GM21576 (cell line): ENCODE measurements around the gene SLC38A8.

Experiments used
- ATAC-seq: cut with Tn5 transposase; IDR thresholded peaks from one replicate; pipeline ENCODE4 v1.9.1; 2021; ENCODE audit warnings: mild to moderate bottlenecking, moderate library complexity; ENCODE audit not compliant: unreplicated experiment

Gene SLC38A8

DNA sequence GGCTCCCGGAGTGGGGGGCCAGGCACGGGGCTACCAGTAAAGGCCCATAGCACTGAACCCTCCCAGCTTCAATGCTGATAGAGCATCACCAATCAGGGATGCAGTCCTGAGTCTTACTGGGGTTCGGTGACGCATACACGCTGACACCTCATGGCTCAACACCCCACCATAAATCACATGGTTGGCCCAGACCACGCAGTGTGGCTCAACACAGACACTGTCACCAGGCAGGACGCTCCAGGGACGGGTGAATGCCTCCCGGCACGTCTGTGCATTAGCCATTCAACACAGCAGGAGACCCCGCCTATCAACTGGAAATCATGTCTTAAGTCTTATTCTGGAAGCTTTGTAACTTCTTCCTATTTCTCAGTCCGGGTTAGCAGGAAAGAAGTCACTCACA is 39.6 kb downstream of the SLC38A8 start:
- ATAC-seq, result no peak

DNA sequence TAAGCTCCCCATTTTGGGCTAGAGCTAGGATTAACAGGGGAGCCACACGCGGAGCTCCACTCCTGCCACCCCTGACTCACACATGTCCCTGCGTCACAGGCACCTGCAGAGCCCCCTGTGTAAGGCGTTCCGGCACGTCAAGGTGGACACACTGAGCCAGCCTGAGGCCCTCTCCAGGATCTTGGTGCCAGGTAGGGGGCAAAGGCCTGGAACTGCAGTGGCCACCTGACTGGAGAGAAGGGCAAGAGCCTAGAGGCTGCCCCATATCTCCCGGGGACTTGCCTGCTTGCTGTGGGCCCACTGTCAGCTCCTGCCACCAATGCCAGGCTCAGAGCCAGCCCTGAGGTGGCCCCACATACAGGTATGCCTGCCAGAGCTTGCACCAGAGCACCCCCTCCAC is 40.9 kb downstream of the SLC38A8 start:
- ATAC-seq, result no peak

DNA sequence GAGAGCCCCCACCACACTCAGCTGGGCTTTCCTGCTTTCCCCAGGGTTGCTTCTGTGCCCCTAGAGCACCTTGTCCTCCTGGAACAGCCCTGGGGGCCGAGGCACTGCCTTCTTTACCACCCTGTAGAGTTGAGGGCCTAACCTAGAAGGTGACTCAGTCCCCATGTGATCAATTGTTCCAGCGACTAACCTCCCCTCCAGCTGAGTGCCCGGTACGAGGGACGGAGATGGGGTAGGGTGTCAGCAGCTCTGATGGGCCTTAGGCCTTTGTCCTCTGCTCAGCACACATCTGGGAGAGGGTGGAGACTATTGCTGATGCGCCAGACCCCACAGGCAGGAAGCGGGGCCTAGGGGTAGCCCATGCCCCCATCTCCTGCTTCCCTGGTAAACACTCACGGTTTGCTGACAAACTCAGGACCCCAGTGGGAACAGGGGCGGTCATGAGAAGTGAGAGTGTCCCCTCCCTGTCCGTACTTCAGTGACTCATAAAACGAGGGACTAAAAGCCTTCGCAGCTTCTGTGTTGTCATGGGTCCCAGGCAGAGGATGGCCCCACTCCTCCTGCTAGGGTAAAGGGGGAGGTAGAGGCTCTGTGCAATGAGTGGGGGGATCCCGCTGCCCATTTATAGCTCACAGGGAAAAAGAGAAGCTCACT is 41.5 kb downstream of the SLC38A8 start:
- no peak for ATAC-seq

DNA sequence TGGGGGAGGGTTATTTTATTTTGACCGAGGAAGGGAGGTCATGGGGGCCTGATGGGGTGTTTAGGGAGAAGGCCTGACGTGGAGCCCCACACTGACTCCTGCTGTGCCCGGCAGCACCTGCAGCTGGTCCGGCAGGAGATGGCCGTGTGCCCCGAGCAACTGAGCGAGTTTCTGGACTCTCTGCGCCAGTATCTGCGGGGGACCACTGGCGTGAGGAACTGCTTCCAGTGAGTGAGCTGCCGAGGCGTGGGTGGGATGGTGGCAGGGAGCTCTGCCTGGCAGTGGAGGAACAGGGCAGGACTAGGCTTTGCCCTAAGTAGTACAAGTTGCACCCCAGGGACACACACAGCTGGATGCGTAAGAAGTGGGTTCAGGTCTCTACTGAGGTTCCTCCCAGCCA is 44.5 kb downstream of the SLC38A8 start:
- no peak for ATAC-seq

DNA sequence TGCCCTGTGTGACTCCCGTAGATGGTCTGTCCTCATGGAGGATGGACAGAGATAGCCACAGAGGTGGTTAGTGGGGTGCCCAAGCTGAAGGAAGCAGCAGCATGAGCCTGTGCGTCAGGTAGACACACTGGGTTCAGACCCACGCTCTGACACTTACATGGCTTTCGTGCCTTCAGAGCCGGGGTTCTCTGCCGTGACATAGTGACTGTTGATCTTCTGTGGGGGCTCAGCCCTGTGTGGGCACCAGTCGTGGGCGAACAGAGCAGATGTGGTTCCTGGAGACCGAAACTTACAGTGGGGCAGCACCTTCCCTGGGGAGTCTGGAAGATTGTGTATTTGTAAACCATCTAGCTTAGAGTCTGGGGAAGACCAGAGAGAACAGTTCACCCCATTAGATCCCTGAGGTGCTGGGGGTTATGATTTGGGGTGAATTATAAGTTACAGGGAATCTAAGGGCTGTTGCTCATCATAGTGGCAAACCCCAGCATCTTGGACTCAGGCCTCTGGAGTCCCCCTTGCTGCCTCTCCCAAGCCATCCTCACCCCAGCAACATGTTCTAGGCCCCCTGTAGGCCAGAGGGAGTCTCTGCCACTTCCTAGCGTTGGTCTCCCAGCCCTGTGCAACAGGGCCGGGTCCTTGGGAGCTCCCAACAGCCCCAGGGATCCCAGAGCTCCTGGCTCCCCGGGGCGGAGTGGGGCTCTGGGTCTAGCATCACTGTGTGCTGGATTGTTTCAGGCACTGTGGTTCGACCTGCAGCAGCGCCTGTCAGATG is 45.9 kb downstream of the SLC38A8 start:
- ATAC-seq, result no peak

DNA sequence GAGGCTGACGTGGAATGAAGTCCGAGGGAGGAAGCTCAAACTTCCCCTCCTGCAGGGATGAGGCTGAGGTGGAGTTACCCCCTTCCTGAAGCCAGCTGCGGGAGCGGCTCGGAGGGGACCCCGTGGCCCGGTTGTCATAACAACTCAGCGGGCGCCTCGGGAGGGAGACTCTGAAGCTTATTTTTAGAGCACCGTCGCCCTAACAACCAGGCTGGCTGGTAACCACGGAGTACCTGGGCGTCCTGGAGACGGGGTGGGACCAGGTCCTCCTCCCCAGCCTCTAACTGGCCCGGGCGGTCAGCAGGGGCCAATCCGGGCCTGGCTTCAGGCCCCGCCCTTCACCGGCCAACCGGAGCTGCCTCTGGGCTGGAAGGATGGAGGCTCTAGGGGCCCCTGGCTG is 46.8 kb downstream of the SLC38A8 start:
- no peak for ATAC-seq

DNA sequence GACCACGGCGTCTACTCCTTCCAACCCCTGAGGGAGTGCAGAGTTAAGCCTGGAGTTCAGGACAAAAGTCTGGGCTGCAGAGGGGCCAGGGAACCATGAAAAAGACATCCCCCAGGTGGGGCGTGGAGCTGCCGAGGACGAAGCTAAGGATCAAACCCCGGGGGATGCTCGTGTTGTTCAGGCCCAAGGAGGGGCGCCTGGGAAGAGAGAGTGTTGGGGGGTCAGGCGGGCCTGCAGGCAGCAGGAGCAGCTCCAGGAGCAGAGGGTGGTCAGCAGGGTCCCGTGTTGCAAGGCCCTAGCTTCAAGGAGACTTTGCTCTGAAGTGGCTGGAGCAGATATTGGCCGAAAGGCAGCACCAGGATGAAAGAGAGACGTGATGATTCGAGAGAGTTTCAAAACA is 47.9 kb downstream of the SLC38A8 start:
- no peak for ATAC-seq

DNA sequence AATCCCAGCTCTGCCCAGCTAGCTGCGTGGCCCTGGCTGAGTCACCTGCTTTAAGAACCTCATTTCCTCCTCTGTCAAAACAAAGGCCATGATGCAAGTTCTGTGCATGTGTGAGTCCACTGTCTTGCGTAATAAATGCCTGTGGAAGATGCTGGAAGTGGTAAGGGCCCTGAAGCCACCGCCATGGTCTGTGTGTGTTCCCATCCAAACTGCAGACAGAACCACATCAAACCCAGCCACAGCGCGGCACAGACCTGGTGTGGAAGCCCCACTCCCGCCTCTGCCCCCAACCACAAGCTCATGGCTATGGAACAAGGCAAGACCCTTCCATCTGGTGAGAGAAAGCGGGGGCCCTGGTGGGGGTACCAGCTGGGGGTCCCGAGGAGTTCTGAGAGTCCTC is 48.5 kb downstream of the SLC38A8 start:
- ATAC-seq, result no peak

DNA sequence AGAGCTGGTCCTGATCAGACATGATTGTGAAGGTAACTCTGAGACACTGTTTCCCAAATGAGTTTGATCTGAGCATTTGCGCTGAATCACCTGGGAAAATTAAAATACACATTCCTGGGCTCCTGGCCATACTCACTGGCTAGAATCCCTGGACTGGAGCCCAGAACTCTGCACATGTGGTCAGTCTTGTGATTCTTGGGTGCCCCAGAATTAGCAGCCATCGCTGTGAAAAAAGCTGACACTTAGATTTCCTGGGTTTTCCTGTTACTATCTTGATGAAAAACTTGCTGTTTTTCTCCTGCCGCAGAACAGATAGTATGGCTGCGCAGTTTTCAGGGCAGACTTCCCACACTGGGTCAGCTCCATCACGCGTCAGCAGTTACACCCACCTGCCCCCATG is 50.0 kb downstream of the SLC38A8 start:
- no peak for ATAC-seq

DNA sequence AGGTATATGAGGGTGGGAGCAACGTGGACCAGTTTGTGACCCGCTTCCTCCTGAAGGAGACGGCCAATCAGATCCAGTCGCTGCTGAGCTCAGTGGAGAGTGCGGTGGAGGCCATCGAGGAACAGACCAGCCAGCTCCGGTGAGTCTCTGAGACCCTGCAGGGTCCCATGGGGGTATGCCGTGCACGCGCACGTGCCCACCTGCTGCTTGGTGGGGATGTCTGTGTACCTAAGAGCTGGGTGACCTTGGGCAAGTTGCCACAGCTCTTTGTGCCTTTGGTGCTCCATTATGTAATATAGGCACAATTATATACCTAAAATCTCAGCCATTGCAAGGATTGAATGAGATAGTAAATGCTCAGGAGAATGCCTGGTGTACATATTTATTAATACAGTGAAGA is 52.1 kb downstream of the SLC38A8 start:
- no peak for ATAC-seq

DNA sequence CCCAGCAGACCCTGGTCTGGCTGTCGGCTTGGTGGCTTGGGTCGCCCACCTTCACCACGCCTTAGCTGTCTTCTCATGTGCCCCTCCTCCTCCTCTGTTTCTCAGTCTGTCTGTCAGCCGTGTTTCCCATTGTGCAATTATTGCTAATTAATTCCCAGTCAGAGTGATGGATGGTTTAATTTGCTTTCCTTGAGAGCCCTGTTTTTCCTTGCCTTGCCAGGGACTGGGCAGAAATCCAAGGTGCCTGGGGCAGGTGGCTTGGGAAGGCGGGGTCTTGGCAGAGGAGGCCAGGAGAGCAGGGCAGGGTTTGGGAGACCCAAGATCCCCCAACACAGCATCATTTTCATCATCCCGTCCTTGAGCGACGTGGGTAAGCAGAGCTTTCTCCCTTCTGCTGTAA is 53.3 kb downstream of the SLC38A8 start:
- ATAC-seq, result no peak

DNA sequence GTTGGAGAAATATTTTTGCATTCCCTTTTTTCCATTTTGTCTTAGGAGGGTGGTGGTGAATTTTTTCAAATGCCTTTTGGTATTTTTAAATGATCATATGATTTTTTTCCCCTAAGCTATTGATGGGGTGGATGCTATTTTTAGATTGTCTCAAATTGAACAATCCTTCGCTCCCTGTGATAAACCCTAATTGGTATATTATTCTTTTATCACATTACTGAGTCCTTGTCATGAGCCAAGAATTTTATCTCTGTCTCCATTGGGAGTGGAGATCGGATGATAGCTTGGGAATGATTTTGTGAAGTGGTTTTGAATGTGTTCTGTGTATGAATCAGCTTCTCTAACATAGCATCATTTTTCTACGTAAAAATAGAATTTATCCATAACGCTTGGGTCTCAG is 59.1 kb downstream of the SLC38A8 start:
- no peak for ATAC-seq

DNA sequence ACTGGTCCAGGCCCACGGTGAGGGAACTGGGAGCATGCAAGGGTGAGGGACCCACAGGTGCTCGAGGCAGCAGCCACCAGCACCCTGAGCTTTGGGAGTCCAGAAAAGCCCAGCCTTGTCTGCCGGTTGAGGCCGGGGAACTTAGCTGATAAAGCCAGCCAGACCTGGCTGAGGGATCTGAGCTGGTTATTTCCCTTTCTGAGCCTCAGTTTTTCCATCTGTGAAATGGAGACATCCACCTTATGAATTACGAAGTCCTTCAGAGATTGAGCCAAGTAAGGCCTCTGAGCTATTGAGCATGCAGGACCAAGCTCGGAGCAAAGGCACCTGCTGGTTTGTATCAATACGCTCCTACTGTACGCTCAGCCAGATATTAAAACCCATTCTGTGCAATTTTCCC is 60.8 kb downstream of the SLC38A8 start:
- ATAC-seq, result no peak

DNA sequence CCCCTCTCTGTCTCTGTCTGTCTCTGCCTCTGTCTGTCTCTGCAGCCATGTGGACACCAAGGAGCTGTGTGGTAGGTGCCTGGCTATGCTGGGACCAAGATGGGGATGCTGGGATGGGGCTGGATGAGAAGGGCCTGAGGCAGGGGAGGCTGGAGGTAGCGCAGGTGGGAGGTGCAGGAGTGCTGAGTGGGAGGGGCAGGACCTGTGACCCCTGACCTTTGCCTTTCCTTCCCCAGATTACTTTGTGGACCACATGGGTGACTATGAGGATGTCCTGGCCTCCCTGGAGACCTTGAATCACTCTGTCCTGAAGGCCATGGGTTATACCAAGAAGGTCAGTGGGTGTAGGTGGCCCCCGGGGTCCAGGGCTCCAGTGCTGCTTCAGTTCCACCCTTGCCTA is 61.8 kb downstream of the SLC38A8 start:
- ATAC-seq, result no peak

DNA sequence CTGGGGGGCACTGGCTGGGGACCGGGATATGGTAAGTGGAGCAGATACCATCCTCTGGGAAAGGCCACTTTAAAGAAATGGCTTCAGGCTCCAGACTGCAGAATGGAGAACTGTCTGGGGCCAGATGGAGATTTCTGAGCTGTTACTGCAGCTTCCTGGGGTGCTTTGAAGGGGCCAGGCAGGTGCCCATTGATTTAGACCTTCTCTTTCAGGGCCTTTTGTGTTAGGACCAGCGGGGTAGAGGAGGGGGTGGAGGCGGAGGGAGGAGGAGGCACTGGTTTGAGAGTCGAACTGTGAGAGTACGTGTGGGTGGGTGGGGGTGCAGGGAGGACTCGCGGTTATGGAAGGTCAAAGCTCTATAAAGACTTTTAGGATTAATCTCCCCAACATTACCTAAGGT is 63.2 kb downstream of the SLC38A8 start:
- no peak for ATAC-seq

DNA sequence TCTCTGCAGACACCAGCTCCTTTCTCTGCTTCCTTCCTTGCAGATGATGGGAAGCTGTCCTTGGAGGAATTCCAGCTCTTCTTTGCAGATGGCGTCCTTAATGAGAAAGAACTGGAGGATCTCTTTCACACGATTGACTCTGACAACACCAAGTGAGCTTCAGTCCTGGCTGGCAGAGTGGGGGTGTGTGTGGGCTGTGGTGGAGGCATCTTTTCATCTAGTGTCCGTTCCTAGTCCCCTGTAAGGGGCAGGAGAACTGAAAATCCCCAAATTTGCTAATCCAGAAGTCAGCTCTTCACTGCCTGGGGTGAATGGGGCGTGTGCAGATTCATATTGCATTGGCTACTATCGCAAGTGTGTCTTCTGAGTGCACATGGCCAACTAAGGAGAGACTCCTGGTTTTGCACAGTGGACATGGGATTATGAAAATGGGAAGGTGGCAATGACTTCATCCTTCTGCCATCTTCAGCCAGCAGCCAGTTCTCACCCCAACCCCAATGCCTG is 64.1 kb downstream of the SLC38A8 start:
- ATAC-seq, result no peak

DNA sequence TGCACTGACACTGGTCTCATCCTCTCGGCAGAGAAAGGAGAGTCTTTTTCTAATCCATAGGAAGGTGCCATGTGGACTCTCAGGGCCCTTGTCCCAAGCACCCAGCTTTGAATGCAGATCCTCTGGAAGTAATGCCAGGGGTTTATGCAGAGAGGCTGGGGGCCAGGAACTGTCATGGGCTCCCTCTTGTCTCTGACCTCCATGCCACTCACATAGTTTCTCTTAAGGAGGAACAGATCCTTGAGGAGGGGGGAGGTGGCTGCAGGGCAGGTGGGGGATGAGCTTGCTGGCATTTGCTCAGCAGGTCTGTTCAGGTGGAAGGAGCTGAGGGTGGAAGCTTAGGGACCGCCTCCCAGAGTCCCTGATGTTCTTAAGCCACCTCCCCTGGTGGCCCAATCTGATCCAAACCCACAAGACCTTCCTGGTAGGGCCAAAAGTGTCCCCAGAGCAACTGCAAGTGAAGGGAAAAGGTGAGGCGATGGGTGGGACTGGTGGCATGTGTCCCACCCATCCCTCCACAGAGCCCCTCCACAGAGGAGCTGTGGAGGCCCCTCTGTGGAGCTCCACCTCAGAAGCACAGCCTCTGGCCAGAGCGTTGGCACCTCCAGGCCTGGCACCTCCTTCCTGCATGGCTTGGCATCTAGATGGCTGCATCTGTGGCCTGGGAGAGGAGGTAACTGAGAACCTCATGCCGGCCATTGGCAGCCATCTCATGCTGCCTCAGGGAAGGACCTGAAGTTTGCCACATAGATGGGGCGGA is 65.4 kb downstream of the SLC38A8 start:
- ATAC-seq, result no peak

DNA sequence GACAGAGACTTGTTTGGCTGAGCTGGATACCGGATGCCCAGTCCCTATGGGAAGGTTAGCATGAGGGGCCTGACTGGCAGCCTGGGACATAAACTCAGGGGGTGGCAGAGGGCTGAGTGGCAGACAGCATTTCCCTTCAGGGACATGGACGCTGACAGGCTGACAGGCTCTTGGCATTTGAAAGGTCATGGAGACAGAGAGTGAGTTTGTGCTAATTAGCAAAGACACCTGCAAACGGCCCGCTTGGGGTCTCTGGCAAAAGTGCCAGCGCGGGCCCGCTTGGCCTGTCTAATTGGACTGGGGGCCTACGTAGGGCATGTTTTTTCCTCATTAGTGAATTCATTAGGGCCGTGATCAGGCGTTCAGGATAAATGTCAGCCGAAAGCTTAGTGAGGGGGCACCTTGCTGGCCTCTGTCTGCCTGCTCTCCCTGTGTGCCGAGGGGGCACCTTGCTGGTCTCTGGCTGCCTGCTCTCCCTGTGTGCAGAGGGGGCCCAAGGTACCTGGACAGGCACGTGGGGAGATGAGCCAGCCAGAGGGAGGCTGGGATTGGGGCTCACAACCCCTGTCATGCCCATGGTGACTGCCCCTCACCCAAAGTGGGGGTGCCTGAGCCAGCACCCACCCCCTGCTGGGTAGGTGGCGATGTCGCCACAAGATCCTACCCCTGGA is 66.9 kb downstream of the SLC38A8 start:
- no peak for ATAC-seq

DNA sequence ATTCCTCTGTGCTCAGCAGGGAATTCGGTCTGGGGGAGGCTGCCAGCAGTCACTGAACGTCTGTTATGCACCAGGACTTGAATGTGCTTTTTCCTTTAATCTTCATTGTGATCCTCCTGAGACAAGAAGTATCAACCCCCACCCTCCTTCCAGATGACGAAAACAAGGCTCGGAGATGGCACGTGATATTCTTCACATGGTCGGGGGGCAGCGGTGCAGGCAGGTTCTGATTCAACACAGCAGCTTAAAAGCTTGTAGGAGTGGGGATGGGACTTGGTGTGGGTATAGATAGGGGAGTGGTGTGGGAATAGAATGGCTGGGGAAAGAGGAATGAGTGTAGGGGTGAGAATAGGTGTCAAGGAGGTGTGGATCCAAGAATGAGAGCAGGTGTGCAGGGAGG is 68.1 kb downstream of the SLC38A8 start:
- ATAC-seq, result no peak

DNA sequence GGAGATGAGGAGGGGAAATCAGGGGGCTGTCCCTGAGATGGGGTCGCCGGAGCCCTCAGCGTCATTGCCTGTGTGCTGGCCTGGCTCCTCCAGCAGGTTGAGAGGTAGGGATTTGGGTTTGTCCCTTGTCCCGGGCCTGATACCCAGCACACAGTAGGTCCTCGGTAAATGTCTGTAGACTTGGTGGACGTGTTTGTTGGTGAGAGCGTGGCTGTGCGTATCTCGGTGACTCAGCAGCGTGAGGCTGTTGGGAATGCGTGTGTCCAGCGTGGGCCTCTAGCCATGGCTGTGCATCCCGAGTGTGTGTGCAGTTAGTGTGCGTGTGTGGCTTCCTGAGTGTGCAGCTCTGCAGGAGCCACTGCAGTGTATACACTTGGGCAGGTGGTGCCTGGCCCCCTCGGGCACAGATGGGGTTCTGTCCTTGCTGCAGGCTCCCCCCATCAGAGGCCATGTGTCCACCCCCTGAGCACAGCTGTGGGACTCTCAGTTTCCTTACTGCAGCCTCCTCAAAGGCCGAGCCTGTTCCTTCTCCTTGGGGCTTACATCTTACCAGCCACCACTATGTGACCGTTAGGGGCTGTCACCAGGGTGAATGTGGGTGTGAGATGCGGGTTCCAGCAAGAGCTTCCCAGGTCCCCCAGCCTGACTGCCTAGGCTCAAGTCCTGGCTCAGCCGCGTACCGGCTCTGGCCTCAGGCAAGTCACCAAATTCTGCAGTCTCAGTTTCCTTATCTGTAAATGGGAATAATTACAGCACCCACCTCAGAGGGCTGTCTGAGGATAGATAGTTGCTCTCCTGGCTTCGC is 68.8 kb downstream of the SLC38A8 start:
- no peak for ATAC-seq

DNA sequence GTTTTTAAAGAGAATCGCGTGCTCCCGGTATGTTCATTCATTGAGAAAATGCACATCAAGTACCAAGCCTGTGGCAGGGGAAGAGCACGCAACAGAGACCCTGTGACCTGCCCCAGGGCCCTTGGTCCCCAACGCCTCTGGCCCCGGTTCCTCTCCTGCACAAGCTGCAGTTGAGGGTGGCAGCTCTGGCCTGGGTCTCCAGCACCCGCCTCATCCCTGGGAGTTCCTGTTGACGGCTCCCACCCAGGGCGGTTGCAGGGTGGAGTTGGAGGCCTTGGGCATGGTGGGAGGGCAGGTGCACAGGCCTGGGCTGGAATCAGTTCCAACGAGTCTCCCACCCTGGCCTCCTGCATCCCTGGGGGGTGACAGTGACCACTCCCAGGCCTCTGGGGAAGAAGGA is 69.5 kb downstream of the SLC38A8 start:
- ATAC-seq, result no peak
